AG09309 (cell line): ENCODE measurements around the gene TBX18.

Experiments used
- DNase-seq: peaks from one replicate; pipeline ENCODE4 v3.0.0-alpha.2; 2010; ENCODE audit warnings: low read depth
- H3K4me3 ChIP-seq: 2 replicates; pipeline ENCODE4 v1.5.1; 2011; ENCODE audit warnings: mild to moderate bottlenecking, low read depth, low read length, moderate library complexity; ENCODE audit not compliant: control insufficient read depth
- TF ChIP-seq, protein P1 (sequence below): IDR thresholded peaks from 2 replicates; pipeline ENCODE4 v1.5.1; 2011; ENCODE audit warnings: mild to moderate bottlenecking, low read depth, low read length, inconsistent platforms; ENCODE audit not compliant: insufficient read depth, control insufficient read depth; ENCODE audit errors: missing control alignments

The TBX18 gene

DNA sequence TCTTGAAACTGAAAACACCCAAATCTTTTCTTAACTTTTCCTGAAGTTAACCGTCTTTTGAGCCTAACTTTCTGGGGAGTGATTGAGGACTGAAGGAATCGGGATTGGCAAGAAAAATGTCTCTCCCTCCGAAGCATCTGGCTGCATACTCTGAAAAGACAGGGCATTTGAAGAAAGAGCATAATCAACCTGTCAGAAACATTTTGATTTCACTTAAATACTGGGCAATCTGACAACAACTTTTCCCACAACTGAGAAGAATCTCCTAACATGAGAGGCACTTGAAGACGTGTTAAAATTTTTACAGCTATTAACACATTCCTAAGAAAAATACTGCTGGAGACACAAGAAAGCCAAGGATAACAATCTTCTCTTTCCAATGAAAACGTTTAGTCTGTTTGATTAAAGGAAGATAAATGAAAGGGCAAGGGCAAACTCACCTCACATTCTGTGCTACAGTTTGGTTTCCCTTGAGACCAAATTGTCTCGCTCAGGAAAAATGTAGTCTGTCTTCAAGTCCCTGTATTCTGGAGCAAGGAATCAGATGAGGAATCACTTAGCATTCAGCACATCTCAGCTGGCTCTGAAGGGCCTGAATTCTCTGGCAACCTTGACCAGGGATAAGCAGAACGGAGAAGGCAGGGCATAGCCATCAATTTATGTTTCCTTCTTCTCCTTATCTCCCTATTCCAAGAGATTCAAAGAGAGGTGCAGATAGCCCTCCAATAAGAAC, 76.1 kb downstream of the TBX18 start:
- peak; percentile 13 for DNase-seq
- TF ChIP-seq, protein P1, sequence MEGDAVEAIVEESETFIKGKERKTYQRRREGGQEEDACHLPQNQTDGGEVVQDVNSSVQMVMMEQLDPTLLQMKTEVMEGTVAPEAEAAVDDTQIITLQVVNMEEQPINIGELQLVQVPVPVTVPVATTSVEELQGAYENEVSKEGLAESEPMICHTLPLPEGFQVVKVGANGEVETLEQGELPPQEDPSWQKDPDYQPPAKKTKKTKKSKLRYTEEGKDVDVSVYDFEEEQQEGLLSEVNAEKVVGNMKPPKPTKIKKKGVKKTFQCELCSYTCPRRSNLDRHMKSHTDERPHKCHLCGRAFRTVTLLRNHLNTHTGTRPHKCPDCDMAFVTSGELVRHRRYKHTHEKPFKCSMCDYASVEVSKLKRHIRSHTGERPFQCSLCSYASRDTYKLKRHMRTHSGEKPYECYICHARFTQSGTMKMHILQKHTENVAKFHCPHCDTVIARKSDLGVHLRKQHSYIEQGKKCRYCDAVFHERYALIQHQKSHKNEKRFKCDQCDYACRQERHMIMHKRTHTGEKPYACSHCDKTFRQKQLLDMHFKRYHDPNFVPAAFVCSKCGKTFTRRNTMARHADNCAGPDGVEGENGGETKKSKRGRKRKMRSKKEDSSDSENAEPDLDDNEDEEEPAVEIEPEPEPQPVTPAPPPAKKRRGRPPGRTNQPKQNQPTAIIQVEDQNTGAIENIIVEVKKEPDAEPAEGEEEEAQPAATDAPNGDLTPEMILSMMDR = no peak
- no peak overlapping the region for H3K4me3 ChIP-seq

DNA sequence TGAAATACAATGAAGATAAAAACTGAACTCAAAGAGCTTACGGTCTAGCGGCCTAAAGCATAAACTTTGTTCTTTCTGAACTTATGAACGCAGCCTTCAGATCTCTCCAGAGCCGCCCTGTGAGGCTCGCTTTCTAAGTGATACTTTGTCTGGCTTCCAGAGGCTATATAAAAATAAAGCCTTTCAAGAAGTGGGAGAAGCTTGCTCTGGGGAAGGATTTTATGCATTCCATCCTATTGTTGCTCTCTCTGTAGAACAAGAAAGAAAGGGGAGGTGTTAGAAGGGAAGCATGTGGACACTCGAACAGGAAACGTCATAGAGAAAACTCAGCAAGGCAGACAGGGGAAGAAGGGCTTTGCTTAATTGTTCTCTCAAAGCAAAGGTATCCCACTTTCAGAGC, 77.0 kb downstream of the TBX18 start:
- no peak overlapping the region for H3K4me3 ChIP-seq
- TF ChIP-seq, protein P1 = no peak
- DNase-seq = no peak

DNA sequence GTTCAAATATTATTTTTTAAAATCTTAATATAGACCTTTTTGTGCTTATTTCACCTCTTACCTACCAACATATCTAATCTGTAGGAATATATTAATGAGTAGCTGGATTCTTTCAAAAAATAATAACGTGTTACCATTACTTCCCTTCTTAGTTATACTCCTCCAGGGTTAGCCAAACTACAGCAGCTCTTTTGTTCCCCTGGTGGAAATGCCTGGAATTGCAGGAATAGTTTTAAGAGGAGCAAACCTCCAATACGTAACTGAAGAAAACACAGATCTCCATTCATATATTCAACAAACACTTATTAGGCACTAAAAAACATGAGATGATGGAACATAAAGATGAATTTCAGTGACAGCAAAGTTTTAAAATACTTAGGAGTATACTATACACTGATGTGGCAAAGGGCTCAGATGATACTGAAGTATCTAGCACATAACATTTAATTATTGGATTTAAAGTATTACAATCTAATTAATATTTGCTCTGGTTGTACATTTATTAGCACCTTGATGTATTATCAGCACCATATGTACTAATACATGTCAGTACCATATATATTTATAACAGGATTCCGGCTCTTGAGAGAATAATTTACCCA, 78.3 kb downstream of the TBX18 start:
- TF ChIP-seq, protein P1 = peak; percentile 27
- no peak for DNase-seq
- H3K4me3 ChIP-seq = no peak overlapping the region

DNA sequence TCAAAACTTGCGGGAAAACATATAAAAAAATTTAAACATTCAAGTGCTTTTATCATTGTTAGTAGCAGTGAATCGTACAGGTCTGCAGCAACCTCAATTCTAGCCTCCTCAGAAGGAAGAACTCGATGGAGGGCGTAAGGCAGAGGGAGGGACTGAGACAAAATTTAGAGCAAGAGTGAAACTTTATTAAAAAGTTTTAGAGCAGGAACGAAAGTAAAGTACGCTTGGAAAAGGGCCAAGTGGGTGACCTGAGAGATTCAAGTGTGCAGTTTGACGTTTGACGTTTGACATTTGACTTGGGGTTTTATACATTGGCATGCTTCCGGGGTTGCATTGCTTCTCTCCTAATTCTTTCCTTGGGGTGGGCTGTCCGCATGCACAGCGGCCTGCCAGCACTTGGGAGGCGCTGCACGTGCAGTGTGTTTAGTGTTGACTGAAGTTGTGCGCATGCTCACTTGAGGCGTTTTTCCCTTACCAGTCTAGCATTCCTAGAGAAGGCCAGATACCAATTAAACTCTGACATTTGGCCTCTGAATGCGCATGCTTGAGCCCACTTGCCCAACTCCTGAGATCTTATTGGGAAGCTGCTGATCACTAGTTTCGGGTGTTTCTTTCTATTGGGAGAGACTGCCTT, 82.6 kb downstream of the TBX18 start:
- no peak overlapping the region for H3K4me3 ChIP-seq
- TF ChIP-seq, protein P1 = no peak
- DNase-seq = no peak

DNA sequence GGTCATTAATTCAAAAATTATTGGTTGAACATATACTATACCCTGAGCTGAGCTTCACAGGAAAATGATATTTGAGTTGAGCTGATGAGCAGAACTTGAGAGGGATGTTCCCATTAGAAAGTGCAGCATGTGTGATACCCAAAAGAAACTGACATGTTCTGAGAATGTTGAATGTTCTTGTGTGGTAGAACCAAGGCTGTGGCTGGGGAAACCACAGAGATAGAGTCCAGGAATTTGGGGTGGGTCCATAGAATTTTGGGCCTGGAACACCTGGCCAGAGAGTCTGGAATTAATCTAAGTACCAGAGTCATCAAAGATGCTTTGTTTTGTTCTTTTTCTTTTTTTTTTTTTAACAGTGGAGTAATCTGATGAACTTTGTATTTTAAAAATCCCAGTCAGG, 88.7 kb downstream of the TBX18 start:
- TF ChIP-seq, protein P1 = no peak
- DNase-seq = no peak
- H3K4me3 ChIP-seq = no peak overlapping the region

DNA sequence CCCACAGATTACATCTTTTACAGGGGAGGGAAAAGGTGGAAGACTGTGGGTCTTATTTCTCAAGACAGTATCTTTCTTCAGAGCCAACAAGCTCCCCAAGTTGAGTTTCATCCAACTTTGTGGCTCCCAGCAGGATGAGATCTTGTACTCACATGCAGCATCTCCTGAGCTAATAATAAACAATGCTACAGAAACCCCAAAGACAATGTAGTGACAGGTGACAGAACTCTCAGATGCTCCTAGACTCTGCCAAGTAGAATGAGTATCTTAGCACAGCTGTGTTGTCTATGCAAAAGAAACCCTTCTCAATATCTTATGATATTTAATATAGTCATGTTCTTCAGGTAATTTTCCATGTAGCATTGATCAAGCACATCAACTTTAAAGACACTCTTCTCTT, 90.0 kb downstream of the TBX18 start:
- DNase-seq = no peak
- TF ChIP-seq, protein P1 = no peak
- H3K4me3 ChIP-seq = no peak overlapping the region
